ENCODE results near the gene CELF4.

Gene CELF4

GRCh38 chr18:37391156-37391555, 174.4 kb downstream of the CELF4 start:
- no peaks in the 10 kb centered on the region for H3K9me3 ChIP-seq (ENCODE audit: control insufficient read depth, insufficient read depth, low read length)
- no peak overlapping the region for H3K9ac ChIP-seq (ENCODE audit: low read depth, low read length)
- H3K4me1 ChIP-seq (ENCODE audit: insufficient read depth, low read length) = peaks cover 20% of the 10 kb centered on the region; the same call in 1 of the 2 replicates
- no peaks in the 10 kb centered on the region for H3K36me3 ChIP-seq (ENCODE audit: insufficient read depth, low read length)

GRCh38 chr18:37390687-37391086, 174.9 kb downstream of the CELF4 start:
- H3K36me3 ChIP-seq (ENCODE audit: insufficient read depth, low read length) = no peaks in the 10 kb centered on the region
- H3K9me3 ChIP-seq (ENCODE audit: control insufficient read depth, insufficient read depth, low read length) = no peaks in the 10 kb centered on the region

GRCh38 chr18:37389684-37390368, 175.8 kb downstream of the CELF4 start:
- Histone ChIP-seq H3K36me3 (ENCODE audit: insufficient read depth, low read length) (no peaks in the 10 kb centered on the region), H3K9ac (ENCODE audit: low read depth, low read length) (no peak overlapping the region), H3K9me3 (ENCODE audit: control insufficient read depth, insufficient read depth, low read length) (no peaks in the 10 kb centered on the region), H3K4me1 (ENCODE audit: insufficient read depth, low read length) (peaks cover 20% of the 10 kb centered on the region; the same call in 1 of the 2 replicates)

More at GRCh38 chr18:37390687-37391086, 174.9 kb downstream of the CELF4 start:
- H3K4me1 ChIP-seq (ENCODE audit: insufficient read depth, low read length) = peaks cover 20% of the 10 kb centered on the region; the same call in 1 of the 2 replicates
- H3K9ac ChIP-seq (ENCODE audit: low read depth, low read length) = no peak overlapping the region

- Histone ChIP-seq H3K9me3 (ENCODE audit: control insufficient read depth, insufficient read depth, low read length) (no peaks in the 10 kb centered on the region), H3K36me3 (ENCODE audit: insufficient read depth, low read length) (no peaks in the 10 kb centered on the region), H3K9ac (ENCODE audit: low read depth, low read length) (no peak overlapping the region), H3K4me1 (ENCODE audit: insufficient read depth, low read length) (peaks cover 27% of the 10 kb centered on the region; the same call in 1 of the 2 replicates)
Observed at GRCh38 chr18:37389041-37389440, 176.6 kb downstream of the CELF4 start.

GRCh38 chr18:37388413-37388812, 177.2 kb downstream of the CELF4 start:
- H3K4me1 ChIP-seq (ENCODE audit: insufficient read depth, low read length) = peaks cover 28% of the 10 kb centered on the region; the same call in 1 of the 2 replicates
- no peak overlapping the region for H3K9ac ChIP-seq (ENCODE audit: low read depth, low read length)
- H3K9me3 ChIP-seq (ENCODE audit: control insufficient read depth, insufficient read depth, low read length) = no peaks in the 10 kb centered on the region
- H3K36me3 ChIP-seq (ENCODE audit: insufficient read depth, low read length) = no peaks in the 10 kb centered on the region

GRCh38 chr18:37385846-37386778, 179.5 kb downstream of the CELF4 start:
- Histone ChIP-seq H3K36me3 (ENCODE audit: insufficient read depth, low read length) (no peaks in the 10 kb centered on the region), H3K9ac (ENCODE audit: low read depth, low read length) (no peak overlapping the region), H3K4me1 (ENCODE audit: insufficient read depth, low read length) (peaks cover 10% of the 10 kb centered on the region; the same call in 1 of the 2 replicates), H3K9me3 (ENCODE audit: control insufficient read depth, insufficient read depth, low read length) (no peaks in the 10 kb centered on the region)

- H3K4me1 ChIP-seq (ENCODE audit: insufficient read depth, low read length) = peaks cover 10% of the 10 kb centered on the region; the same call in 1 of the 2 replicates
- no peaks in the 10 kb centered on the region for H3K36me3 ChIP-seq (ENCODE audit: insufficient read depth, low read length)
- no peak overlapping the region for H3K9ac ChIP-seq (ENCODE audit: low read depth, low read length)
- H3K9me3 ChIP-seq (ENCODE audit: control insufficient read depth, insufficient read depth, low read length) = no peaks in the 10 kb centered on the region
Observed at GRCh38 chr18:37383846-37384595, 181.6 kb downstream of the CELF4 start.

- no peak overlapping the region for H3K9ac ChIP-seq (ENCODE audit: low read depth, low read length)
- H3K36me3 ChIP-seq (ENCODE audit: insufficient read depth, low read length) = no peaks in the 10 kb centered on the region
- peaks cover 10% of the 10 kb centered on the region; the same call in 1 of the 2 replicates for H3K4me1 ChIP-seq (ENCODE audit: insufficient read depth, low read length)
- no peaks in the 10 kb centered on the region for H3K9me3 ChIP-seq (ENCODE audit: control insufficient read depth, insufficient read depth, low read length)
Observed at GRCh38 chr18:37383036-37383785, 182.4 kb downstream of the CELF4 start.

GRCh38 chr18:37381554-37381953, 184.0 kb downstream of the CELF4 start:
- Histone ChIP-seq H3K36me3 (ENCODE audit: insufficient read depth, low read length) (no peaks in the 10 kb centered on the region), H3K4me1 (ENCODE audit: insufficient read depth, low read length) (peaks cover 10% of the 10 kb centered on the region; the same call in 1 of the 2 replicates)

GRCh38 chr18:37380546-37381110, 185.0 kb downstream of the CELF4 start:
- H3K9ac ChIP-seq (ENCODE audit: low read depth, low read length) = no peak overlapping the region
- peaks cover 10% of the 10 kb centered on the region; the same call in 1 of the 2 replicates for H3K4me1 ChIP-seq (ENCODE audit: insufficient read depth, low read length)
- H3K36me3 ChIP-seq (ENCODE audit: insufficient read depth, low read length) = no peaks in the 10 kb centered on the region
- no peaks in the 10 kb centered on the region for H3K9me3 ChIP-seq (ENCODE audit: control insufficient read depth, insufficient read depth, low read length)

More at GRCh38 chr18:37381554-37381953, 184.0 kb downstream of the CELF4 start:
- Histone ChIP-seq H3K9me3 (ENCODE audit: control insufficient read depth, insufficient read depth, low read length) (no peaks in the 10 kb centered on the region), H3K9ac (ENCODE audit: low read depth, low read length) (no peak overlapping the region)

GRCh38 chr18:37378336-37379010, 187.1 kb downstream of the CELF4 start:
- no peaks in the 10 kb centered on the region for H3K9me3 ChIP-seq (ENCODE audit: control insufficient read depth, insufficient read depth, low read length)
- H3K36me3 ChIP-seq (ENCODE audit: insufficient read depth, low read length) = no peaks in the 10 kb centered on the region

GRCh38 chr18:37375181-37375580, 190.4 kb downstream of the CELF4 start:
- Histone ChIP-seq H3K36me3 (ENCODE audit: insufficient read depth, low read length) (no peaks in the 10 kb centered on the region), H3K4me1 (ENCODE audit: insufficient read depth, low read length) (no peaks in the 10 kb centered on the region), H3K9me3 (ENCODE audit: control insufficient read depth, insufficient read depth, low read length) (no peaks in the 10 kb centered on the region), H3K9ac (ENCODE audit: low read depth, low read length) (no peak overlapping the region)

More at GRCh38 chr18:37378336-37379010, 187.1 kb downstream of the CELF4 start:
- Histone ChIP-seq H3K4me1 (ENCODE audit: insufficient read depth, low read length) (no peaks in the 10 kb centered on the region; the same call in 1 of the 2 replicates), H3K9ac (ENCODE audit: low read depth, low read length) (no peak overlapping the region)
